Osteocyte (in vitro differentiated cells): ENCODE results near the gene CCSER1. TPM values are rescaled to one million over a fixed set of nuclear protein-coding genes. Genes with fewer than 3 reads are reported as not detected.

Experiments used
- DNase-seq: peaks from one replicate; pipeline ENCODE4 v3.0.0; 2021; ENCODE audit warnings: mixed read lengths; ENCODE audit not compliant: unreplicated experiment; ENCODE audit errors: extremely low spot score
- H3K27ac Mint-ChIP-seq: one replicate; pipeline ENCODE4 v1.8.0; 2021; ENCODE audit warnings: mild to moderate bottlenecking, mixed read lengths; ENCODE audit not compliant: unreplicated experiment
- H3K27me3 Mint-ChIP-seq: one replicate; pipeline ENCODE4 v1.8.0; 2021; ENCODE audit warnings: mixed read lengths; ENCODE audit not compliant: unreplicated experiment
- H3K36me3 Mint-ChIP-seq: one replicate; pipeline ENCODE4 v1.8.0; 2021; ENCODE audit warnings: mixed read lengths; ENCODE audit not compliant: unreplicated experiment
- H3K4me1 Mint-ChIP-seq: one replicate; pipeline ENCODE4 v1.8.0; 2021; ENCODE audit warnings: mixed read lengths; ENCODE audit not compliant: unreplicated experiment
- H3K4me3 Mint-ChIP-seq: one replicate; pipeline ENCODE4 v1.8.0; 2021; ENCODE audit warnings: mild to moderate bottlenecking, moderate library complexity, mixed read lengths; ENCODE audit not compliant: unreplicated experiment
- H3K9me3 Mint-ChIP-seq: one replicate; pipeline ENCODE4 v1.8.0; 2021; ENCODE audit warnings: mixed read lengths; ENCODE audit not compliant: unreplicated experiment
- total RNA-seq: library from RNA; stranded (reverse); gene quantifications from 2 replicates; pipeline ENCODE4 v1.2.1, GENCODE V29; 2021
- TF ChIP-seq, protein P1 (sequence below): fragments of 200-600 bp; sonication (generic); IDR thresholded peaks from 2 replicates; pipeline ENCODE4 v1.5.0; 2021; ENCODE audit warnings: antibody characterized with exemption, mild to moderate bottlenecking, moderate library complexity

The CCSER1 gene
- total RNA-seq, 1 donor from 2014 or later = not detected

DNA sequence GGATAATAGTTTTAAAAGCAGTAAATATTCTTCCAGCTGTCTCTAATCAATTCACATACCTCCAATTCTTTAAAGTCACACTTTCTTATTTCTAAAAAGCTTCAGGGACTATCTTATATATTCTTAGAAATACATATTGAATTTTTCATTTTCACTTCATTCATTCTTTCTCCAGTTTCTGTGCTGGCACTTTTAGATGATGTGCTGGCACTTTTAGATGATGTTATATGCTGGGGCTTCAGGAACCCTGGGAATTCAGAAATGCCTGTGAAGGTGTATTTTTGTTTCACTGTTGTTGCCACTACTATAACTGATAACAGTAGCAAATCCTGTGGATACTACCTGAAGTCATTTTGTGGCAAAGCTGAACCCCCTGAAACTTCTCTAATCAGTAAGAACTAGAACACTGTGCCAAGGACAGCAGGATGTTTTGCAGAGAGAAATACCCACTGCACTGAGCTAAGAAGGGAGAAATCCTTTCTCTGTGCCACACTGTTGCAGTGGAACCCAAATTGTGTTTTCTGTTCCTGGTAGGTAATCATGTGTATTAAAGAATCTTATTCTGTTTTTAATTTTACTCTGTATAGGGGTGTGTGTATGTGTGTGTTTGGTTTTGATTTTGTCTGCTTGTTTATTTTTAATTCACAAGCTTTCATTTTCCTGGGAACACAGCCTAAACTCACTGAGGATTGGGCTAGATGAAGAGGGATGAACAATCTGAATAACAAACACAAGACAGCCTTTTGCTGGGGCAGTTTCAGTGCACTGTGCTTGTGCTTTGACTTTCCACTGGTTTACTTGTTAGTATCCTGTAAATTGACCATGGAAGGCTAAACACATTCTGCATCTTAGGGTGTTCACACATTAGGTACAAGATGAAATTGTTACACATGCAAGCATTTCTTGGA is 898.3 kb downstream of the CCSER1 start:
- no peaks in the 10 kb centered on the region for H3K9me3 Mint-ChIP-seq
- H3K27ac Mint-ChIP-seq = no peak overlapping the region
- peaks cover 3% of the 10 kb centered on the region for H3K27me3 Mint-ChIP-seq
- H3K4me3 Mint-ChIP-seq = no peak overlapping the region
- TF ChIP-seq, protein P1, sequence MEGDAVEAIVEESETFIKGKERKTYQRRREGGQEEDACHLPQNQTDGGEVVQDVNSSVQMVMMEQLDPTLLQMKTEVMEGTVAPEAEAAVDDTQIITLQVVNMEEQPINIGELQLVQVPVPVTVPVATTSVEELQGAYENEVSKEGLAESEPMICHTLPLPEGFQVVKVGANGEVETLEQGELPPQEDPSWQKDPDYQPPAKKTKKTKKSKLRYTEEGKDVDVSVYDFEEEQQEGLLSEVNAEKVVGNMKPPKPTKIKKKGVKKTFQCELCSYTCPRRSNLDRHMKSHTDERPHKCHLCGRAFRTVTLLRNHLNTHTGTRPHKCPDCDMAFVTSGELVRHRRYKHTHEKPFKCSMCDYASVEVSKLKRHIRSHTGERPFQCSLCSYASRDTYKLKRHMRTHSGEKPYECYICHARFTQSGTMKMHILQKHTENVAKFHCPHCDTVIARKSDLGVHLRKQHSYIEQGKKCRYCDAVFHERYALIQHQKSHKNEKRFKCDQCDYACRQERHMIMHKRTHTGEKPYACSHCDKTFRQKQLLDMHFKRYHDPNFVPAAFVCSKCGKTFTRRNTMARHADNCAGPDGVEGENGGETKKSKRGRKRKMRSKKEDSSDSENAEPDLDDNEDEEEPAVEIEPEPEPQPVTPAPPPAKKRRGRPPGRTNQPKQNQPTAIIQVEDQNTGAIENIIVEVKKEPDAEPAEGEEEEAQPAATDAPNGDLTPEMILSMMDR = no peak
- no peaks in the 10 kb centered on the region for H3K36me3 Mint-ChIP-seq
- H3K4me1 Mint-ChIP-seq = no peaks in the 10 kb centered on the region
- DNase-seq = no peak

- Mint-ChIP-seq H3K27me3 (peaks cover 3% of the 10 kb centered on the region), H3K9me3 (no peaks in the 10 kb centered on the region), H3K4me3 (no peak overlapping the region), H3K36me3 (no peaks in the 10 kb centered on the region), H3K4me1 (no peaks in the 10 kb centered on the region), H3K27ac (no peak overlapping the region)
- DNase-seq = no peak
- TF ChIP-seq, protein P1 = no peak
Observed at GRCh38 chr4:91028228-91028627, 901.0 kb downstream of the CCSER1 start.

DNA sequence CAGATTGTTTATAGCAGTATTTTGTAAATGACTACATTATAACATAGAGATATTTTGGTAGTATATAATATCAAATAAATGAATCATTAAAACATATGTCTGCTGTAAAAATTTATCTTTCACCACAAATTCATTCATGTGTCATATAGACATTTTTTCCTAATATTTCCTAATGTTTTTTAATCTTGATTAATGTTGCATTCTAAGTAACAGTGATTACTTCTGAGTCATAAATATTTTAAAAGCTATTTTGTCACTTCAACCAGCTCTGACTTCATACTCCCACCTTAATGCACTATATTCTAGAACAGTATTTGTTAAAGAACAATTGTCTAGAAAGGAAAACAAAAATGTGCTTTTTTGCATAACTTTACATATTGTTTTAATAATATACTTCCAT is 904.6 kb downstream of the CCSER1 start:
- no peaks in the 10 kb centered on the region for H3K9me3 Mint-ChIP-seq
- TF ChIP-seq, protein P1 = no peak
- H3K36me3 Mint-ChIP-seq = no peaks in the 10 kb centered on the region
- no peak overlapping the region for H3K27ac Mint-ChIP-seq
- H3K4me3 Mint-ChIP-seq = no peak overlapping the region
- no peaks in the 10 kb centered on the region for H3K4me1 Mint-ChIP-seq
- H3K27me3 Mint-ChIP-seq = peaks cover 3% of the 10 kb centered on the region
- no peak for DNase-seq

GRCh38 chr4:91032725-91033445 is 905.7 kb downstream of the CCSER1 start:
- no peak for DNase-seq
- no peaks in the 10 kb centered on the region for H3K36me3 Mint-ChIP-seq
- TF ChIP-seq, protein P1 = no peak
- H3K9me3 Mint-ChIP-seq = no peaks in the 10 kb centered on the region
- H3K27me3 Mint-ChIP-seq = peaks cover 3% of the 10 kb centered on the region
- H3K4me1 Mint-ChIP-seq = no peaks in the 10 kb centered on the region
- H3K4me3 Mint-ChIP-seq = no peak overlapping the region
- H3K27ac Mint-ChIP-seq = no peak overlapping the region

- TF ChIP-seq, protein P1 = no peak
- Mint-ChIP-seq H3K27me3 (peaks cover 1% of the 10 kb centered on the region), H3K9me3 (no peaks in the 10 kb centered on the region), H3K27ac (no peak overlapping the region), H3K36me3 (no peaks in the 10 kb centered on the region), H3K4me3 (no peak overlapping the region), H3K4me1 (no peaks in the 10 kb centered on the region)
- DNase-seq = no peak
Observed at GRCh38 chr4:91035276-91035675, 908.1 kb downstream of the CCSER1 start.
